Osteocyte (in vitro differentiated cells): ENCODE data around the gene UGT2A2. TPM values are rescaled to one million over a fixed set of nuclear protein-coding genes. Genes with fewer than 3 reads are reported as not detected.

Source experiments
- DNase-seq: peaks from one replicate; pipeline ENCODE4 v3.0.0; 2021; ENCODE audit warnings: mixed read lengths; ENCODE audit not compliant: unreplicated experiment; ENCODE audit errors: extremely low spot score
- H3K27ac Mint-ChIP-seq: one replicate; pipeline ENCODE4 v1.8.0; 2021; ENCODE audit warnings: mild to moderate bottlenecking, mixed read lengths; ENCODE audit not compliant: unreplicated experiment
- H3K27me3 Mint-ChIP-seq: one replicate; pipeline ENCODE4 v1.8.0; 2021; ENCODE audit warnings: mixed read lengths; ENCODE audit not compliant: unreplicated experiment
- H3K36me3 Mint-ChIP-seq: one replicate; pipeline ENCODE4 v1.8.0; 2021; ENCODE audit warnings: mixed read lengths; ENCODE audit not compliant: unreplicated experiment
- H3K4me1 Mint-ChIP-seq: one replicate; pipeline ENCODE4 v1.8.0; 2021; ENCODE audit warnings: mixed read lengths; ENCODE audit not compliant: unreplicated experiment
- H3K4me3 Mint-ChIP-seq: one replicate; pipeline ENCODE4 v1.8.0; 2021; ENCODE audit warnings: mild to moderate bottlenecking, moderate library complexity, mixed read lengths; ENCODE audit not compliant: unreplicated experiment
- H3K9me3 Mint-ChIP-seq: one replicate; pipeline ENCODE4 v1.8.0; 2021; ENCODE audit warnings: mixed read lengths; ENCODE audit not compliant: unreplicated experiment
- CTCF ChIP-seq: fragments of 200-600 bp; sonication (generic); IDR thresholded peaks from 2 replicates; pipeline ENCODE4 v1.5.0; 2021; ENCODE audit warnings: antibody characterized with exemption, mild to moderate bottlenecking, moderate library complexity
- total RNA-seq: library from RNA; stranded (reverse); gene quantifications from 2 replicates; pipeline ENCODE4 v1.2.1, GENCODE V29; 2021

UGT2A2 gene
- total RNA-seq, 1 donor from 2014 or later, result not detected

- Mint-ChIP-seq H3K27ac (no peak overlapping the region), H3K36me3 (no peaks in the 10 kb centered on the region), H3K4me1 (no peaks in the 10 kb centered on the region), H3K4me3 (no peak overlapping the region), H3K9me3 (peaks cover 3% of the 10 kb centered on the region), H3K27me3 (peaks cover 10% of the 10 kb centered on the region)
- DNase-seq, result no peak
- TF ChIP-seq CTCF, result no peak
Measured at GRCh38 chr4:69583543-69583942, 55.9 kb downstream of the UGT2A2 start.

- no peak for TF ChIP-seq CTCF
- Mint-ChIP-seq H3K36me3 (no peaks in the 10 kb centered on the region), H3K27ac (no peak overlapping the region), H3K9me3 (no peaks in the 10 kb centered on the region), H3K4me1 (no peaks in the 10 kb centered on the region), H3K27me3 (peaks cover 6% of the 10 kb centered on the region), H3K4me3 (no peak overlapping the region)
- DNase-seq, result no peak
Measured at GRCh38 chr4:69577245-69577644, 62.2 kb downstream of the UGT2A2 start.

GRCh38 chr4:69576251-69576877 lies 63.1 kb downstream of the UGT2A2 start:
- DNase-seq, result no peak
- no peaks in the 10 kb centered on the region for H3K4me1 Mint-ChIP-seq
- H3K36me3 Mint-ChIP-seq, result no peaks in the 10 kb centered on the region
- no peak overlapping the region for H3K4me3 Mint-ChIP-seq
- no peak for TF ChIP-seq CTCF
- H3K27me3 Mint-ChIP-seq, result peaks cover 2% of the 10 kb centered on the region
- no peak overlapping the region for H3K27ac Mint-ChIP-seq
- H3K9me3 Mint-ChIP-seq, result no peaks in the 10 kb centered on the region

GRCh38 chr4:69568787-69569186 lies 70.7 kb downstream of the UGT2A2 start:
- no peak for TF ChIP-seq CTCF
- DNase-seq, result no peak
- Mint-ChIP-seq H3K4me3 (no peak overlapping the region), H3K9me3 (no peaks in the 10 kb centered on the region), H3K36me3 (no peaks in the 10 kb centered on the region), H3K4me1 (no peaks in the 10 kb centered on the region), H3K27me3 (no peaks in the 10 kb centered on the region), H3K27ac (no peak overlapping the region)

- Mint-ChIP-seq H3K27ac (no peak overlapping the region), H3K4me1 (no peaks in the 10 kb centered on the region), H3K4me3 (no peak overlapping the region), H3K9me3 (no peaks in the 10 kb centered on the region), H3K27me3 (no peaks in the 10 kb centered on the region), H3K36me3 (no peaks in the 10 kb centered on the region)
- no peak for TF ChIP-seq CTCF
- DNase-seq, result no peak
Measured at GRCh38 chr4:69563424-69563823, 76.0 kb downstream of the UGT2A2 start.
